GM19324 (cell line): Measurements from ENCODE around the gene KIF25.

Experiments
- ATAC-seq: cut with Tn5 transposase; IDR thresholded peaks from one replicate; pipeline ENCODE4 v1.9.1; 2021; ENCODE audit warnings: mild to moderate bottlenecking, moderate library complexity; ENCODE audit not compliant: unreplicated experiment, low FRiP score

KIF25 gene

DNA sequence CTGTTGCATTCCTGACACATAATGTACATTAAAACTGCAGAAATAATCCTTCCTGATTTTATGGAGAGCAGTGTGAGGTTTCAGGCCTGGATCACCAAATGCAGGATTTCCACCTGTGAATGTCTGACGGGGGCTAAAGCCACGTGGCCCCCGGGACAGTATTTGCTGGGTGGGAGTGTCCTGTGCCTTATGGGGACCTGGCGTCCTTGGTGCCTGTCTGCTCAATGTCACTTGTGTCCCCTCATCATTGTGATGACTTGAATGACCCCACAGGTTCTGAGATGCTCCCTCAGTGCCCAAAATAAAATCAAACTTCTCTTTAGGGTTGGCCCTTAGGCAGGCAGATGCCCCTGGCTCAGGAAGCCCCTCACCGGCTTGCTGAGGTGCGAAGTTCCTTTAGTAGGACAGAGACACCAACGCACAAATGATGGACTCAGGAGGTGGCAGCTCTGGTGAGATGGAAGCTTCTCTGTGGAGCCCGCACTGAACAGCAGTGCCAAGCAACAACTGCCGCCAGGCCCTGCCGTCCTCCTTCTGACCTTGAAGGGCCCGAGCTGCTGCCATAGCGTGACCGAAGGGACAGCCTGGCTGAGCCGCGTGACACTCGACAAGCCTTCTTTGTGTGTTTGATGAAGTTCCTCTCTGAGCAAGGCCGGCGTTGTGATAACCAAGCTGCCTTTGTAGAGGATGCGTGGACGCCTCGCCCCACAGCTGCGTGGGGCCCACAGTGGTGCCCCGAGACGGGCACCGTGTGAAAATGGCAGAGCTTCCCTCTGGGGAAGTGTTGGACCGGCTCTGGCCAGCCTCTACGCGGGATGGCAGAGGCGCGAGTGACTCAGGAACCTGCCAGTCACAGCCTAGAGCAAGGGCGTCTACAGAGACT lies 50.6 kb downstream of the KIF25 start:
- ATAC-seq, result no peak

- ATAC-seq, result no peak
Measured at GRCh38 chr6:168048724-168049025, 51.2 kb downstream of the KIF25 start.

DNA sequence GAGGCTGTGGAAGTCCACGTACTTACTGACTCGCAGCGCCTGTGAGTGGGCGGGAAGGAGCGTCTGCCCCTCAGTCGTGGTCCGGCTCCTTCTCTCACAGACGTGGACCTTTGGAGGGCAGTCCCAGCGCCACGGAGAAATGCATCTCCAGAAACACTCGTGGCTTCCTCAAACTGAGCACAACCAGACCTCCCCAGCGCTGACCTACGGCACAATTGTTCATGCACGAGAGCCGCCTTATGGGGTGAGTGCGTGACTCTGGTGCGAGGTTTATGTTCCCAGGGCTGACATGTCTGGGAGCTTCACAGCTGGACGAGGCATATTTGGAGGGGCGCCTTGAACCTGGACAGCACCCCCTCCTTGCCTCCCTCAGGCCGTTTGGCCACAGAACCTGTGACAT lies 51.8 kb downstream of the KIF25 start:
- ATAC-seq, result no peak

GRCh38 chr6:168049706-168050224 lies 52.3 kb downstream of the KIF25 start:
- no peak for ATAC-seq

DNA sequence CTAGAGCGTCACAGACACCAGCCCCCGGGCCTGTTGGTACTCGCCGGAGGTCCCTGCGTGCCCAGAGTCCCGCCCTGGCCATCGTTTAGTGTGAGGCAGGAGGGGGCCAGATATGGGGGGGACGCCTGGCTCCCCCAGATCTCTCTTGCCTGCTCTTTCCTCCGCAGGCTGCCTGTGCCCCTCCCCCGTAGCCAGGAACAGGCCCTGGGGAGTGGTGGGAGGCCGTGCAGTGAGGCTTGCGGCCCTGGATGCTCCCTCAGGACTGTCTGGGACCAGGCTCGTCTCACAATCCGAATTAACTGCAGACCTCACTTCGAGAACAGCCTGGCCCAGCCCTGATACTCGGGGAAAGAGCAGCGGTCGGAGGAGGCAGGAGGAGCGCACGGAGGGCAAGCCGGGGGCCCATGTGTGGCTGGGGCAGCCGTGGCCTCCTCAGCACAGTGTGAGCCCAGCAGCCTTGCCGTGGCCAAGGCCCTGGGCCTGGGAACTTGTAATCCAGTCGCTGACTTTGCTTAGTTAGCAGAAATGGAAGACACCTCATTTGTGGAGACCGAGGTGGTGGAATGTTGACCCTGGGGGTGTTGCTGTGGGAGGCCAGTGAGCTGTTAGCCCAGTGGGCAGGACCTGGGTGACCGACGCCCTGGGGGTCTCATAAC lies 52.9 kb downstream of the KIF25 start:
- ATAC-seq, result no peak

DNA sequence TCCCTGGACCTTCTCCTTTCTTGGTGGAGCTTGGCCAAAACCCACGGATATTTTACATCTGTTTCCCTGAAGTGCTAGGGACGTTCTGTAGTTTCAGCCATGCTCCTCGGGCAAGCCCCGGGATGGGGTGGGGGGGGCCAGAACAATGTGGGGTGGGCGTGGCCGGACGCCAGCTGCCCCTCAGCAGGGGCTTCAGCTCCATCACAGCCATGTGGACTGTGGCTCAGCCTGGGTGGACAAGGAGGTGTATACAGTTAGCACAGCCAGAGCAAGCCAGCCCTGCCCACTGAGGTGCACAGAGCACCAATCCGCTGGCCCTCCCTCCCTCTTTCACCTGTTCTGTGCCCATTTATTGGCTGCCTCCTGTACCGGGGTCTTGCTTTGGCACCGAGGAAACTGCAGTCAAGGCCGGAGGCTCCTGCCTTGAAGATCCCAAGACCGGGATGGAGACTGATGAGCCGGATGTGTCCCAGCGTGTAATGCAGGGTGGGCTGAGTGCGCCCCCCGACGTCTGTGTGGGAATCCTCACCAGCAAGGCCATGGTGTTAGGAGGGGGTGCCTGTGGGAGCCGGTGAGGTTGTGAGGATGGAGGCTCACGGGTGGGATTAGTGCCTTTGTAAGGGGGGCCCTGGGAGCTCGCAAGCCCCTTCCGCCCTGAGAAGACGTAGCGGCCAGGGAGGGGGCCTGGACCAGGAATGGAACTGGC lies 53.6 kb downstream of the KIF25 start:
- ATAC-seq, result no peak

DNA sequence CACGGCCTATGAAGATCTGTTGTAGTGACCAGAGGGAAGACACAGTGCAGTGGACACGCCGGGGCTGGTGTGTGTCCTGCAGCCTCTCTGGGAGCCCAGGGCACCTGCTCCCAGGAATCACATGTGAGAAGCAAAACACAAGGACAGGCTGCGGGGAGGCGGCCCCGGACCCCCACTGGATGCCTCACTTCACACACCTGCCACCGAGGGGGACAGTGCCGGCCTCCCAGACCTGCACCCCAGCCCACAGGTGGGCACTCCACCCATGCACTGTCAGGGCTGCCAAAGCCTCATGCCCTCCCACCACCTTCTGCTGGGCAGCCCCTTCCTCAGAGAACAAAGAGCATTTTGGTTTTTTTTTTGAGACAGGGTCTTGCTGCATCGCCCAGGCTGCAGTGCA lies 54.2 kb downstream of the KIF25 start:
- no peak for ATAC-seq

- ATAC-seq, result no peak
Measured at GRCh38 chr6:168052291-168052891, 54.9 kb downstream of the KIF25 start.

- no peak for ATAC-seq
Measured at GRCh38 chr6:168053086-168053956, 55.9 kb downstream of the KIF25 start.

- ATAC-seq, result no peak
Measured at GRCh38 chr6:168053957-168054471, 56.5 kb downstream of the KIF25 start.

DNA sequence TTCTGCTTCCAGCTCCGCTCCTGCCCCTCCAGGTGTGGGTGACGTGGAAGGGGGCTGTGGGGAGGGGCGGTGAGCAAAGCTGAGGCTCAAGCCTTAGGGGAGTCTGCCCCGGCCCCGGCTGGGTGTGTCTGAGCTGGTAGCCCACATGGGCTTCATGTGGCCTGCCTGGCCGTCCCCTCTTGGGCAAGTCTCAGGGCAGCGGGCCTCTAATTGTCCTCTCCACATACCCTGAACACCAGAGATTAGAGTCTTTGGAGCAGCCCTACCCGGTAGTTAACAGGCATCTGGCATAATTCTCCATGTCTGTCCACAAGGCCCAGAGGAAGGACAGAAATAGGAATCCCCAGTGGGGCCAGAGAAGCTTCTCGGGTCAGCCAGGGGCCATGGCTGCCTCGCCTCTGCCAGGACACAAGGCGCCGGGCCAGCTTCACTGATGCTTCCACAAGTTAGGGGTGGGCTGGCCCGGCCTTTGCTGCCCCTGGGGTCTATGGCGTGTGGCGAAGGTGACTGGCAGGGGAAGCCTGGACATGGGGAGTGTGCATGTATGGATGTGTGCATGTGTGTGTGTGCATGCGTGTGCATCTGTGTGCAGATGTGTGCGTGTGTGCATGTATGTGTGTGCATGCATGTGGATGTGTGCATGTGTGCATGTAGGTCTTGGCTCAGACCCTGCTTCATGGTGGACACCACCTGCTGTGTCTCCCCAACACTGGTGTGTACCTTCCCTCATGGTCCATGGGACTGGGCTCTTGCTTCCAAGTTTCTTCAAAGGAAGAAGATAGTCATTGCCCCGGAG lies 57.5 kb downstream of the KIF25 start:
- ATAC-seq, result no peak

GRCh38 chr6:168055696-168056489 lies 58.4 kb downstream of the KIF25 start:
- ATAC-seq, result no peak

DNA sequence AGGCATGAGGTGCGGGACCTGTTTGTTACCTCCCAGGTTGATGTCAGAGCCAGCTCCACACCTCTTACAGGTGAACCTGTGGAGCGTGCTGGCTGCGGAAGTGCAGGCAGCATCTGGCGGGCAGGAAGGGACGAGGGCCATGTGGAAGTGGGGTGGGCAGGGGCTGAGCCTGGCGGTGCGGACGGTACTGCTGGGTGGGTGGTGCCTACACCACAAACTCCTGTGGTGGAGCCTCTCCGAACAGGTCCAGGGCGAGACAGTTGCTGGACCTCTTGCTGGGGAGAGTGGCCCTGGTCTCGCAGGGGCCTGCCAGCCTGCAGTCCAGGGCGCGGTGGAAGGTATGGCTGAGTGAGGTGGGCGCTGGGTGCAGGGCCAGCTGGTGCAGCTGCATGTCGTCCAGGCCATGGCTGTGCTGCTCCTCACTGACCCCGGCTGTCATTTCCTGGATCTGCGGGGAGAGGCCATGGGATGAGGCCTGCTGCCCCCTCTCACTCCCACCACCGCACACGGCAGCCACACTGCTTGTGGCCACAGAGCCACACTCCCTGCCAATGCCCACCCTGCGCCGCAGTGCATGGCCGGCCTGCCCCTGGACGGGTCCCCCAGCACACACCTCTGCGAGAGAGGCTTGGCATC lies 59.5 kb downstream of the KIF25 start:
- no peak for ATAC-seq

DNA sequence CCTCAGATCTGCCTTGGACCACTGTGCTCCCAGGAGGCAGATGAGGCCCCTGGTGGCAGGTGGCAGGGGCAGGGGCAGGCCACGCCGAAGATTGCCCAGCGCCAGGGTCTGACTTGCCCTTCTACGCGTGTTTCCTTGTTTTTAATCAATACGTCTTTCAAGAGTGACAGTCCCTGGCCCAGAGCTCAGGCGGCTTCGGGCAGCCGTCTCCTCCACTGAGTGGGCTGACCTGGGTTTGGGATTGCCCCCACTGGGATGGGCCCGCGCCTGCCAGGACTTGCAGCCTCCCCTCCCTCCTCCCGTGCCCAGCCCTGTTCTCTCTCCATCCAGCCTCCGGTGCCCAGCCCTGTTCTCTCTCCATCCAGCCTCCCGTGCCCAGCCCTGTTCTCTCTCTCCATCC lies 60.4 kb downstream of the KIF25 start:
- ATAC-seq, result no peak

DNA sequence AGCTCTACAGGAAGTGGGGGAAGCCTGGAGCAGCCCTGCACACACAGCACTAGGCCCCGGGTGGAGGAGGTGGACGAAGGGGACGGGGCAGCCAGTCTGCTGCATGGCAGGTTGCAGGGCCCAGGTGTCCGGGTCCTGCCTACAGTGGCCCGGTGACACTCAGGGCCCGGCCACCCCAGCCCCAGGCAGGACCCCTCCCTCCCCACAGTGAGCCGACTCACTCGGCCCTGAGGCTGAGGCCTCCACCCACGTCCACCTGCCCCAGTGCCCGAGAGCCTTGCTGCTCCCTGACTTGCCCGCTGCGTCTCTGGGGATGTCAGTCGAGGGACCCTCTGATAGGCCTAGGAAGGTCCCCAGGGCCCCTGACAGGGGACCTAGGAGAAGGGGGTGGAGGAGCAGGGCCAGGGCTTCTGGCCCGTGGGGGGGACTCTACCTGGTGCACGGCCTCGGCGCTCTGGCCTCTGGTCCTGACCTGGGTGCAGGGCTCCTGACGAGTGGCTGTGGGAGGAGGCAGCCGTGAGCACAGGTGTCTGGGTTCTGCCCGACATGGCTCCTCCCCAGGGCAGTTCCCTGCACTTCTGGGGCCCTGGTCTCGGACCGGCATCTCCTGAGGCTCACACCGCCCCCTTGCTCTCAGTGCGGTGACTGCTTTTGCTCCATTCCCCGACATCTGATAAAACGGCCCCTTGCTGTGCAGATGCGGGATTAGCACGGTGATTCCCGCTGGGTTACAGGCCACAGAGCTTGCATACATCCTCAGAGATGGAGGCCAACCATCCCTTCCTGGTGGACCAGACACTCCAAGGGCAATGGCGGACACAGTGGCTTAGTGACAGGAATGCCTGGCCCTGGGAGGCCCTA lies 61.5 kb downstream of the KIF25 start:
- ATAC-seq, result no peak

DNA sequence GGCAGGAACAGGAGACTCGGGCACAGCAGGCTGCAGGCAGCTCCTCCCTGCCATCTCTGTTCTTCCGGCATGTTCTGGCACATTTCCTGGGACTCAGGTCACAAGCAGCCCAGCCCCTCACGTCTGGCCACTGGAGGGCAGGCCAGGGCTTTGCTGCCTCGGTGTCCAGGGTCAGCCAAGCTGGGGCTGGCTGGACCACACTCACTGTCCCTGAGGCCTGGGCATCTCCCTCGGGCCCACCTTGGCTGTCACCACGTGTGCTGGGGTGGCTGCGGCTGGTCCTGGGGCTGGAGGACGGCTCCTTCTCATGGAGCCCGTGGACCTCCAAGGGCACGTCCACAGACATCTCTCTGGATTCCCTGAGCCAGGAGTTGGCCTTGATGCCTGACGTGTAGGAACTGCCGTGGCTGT lies 63.1 kb downstream of the KIF25 start:
- ATAC-seq, result no peak
